NCI-H2227 (cell line): ENCODE measurements around the gene YIPF1.
"Not testable (repeated sequence)": the region's sequence is repeated elsewhere in the genome, so short reads cannot be mapped to it uniquely, and the experiment has no call there.

Source experiments
- DNase-seq: peaks from one replicate; lab custom pipeline; 2025; ENCODE audit not compliant: unreplicated experiment; lab: John Stamatoyannopoulos, UW

The YIPF1 gene

GRCh38 chr1:53895421-53895820, 5.8 kb upstream of the YIPF1 start:
- DNase-seq = no peak

DNA sequence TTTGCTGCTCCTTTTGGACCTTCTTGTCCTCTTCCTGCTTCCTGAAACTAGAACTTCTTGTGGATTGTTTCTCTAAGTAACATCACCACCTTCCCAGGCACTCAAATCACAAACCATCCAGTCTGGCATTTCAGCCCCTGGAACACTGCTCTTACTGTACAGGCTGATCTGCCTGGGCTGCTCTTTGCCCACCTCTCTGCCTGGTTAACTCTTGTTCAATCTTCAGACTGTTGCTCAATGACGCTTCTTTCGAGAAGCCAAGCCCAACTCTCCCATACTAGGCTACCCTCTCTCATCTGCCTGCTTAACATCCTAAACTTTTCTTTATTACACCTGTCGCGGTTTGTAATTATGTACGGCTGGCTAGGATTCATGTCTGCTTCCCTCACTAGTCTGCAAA, 5.0 kb upstream of the YIPF1 start:
- DNase-seq = no peak

GRCh38 chr1:53893999-53894636, 4.5 kb upstream of the YIPF1 start, which contains the start of gene DIO1:
Gene DIO1, plus strand, starts transcription at chr1:53894187. Its CDS starts 24 bp downstream, at chr1:53894211.
- DNase-seq = no peak

GRCh38 chr1:53892911-53893310, 3.3 kb upstream of the YIPF1 start:
- no peak for DNase-seq

- DNase-seq = no peak
Observed at GRCh38 chr1:53891678-53892077, 2.1 kb upstream of the YIPF1 start.

- DNase-seq = no peak
Observed at GRCh38 chr1:53891018-53891417, 1.4 kb upstream of the YIPF1 start.

DNA sequence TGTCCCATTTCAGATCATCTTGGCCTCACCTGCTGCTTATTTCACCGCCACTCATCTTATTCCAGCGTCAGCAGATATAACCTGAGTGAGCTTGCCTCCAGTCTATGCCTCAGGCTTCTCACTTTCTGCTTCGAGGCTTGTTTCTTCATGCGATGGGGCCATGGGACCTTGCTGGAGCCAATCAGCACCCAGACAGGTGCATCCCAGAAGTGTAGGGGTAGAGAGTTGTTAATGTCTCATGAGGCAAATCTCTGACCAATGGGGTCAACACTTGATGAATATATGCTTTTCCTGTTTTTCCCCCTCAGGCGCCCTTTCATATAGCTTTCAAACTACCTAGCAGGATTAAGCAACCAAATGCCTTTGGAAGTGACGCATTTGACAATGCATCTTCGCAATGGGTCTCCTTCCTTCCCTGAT, 935 bp upstream of the YIPF1 start:
- DNase-seq = no peak

GRCh38 chr1:53888681-53889080, 916 bp downstream of the YIPF1 start:
- DNase-seq = no peak

- not testable (repeated sequence) for DNase-seq
Observed at GRCh38 chr1:53883600-53883999, 6.0 kb downstream of the YIPF1 start.

GRCh38 chr1:53881853-53882252, 7.7 kb downstream of the YIPF1 start:
- not testable (repeated sequence) for DNase-seq

DNA sequence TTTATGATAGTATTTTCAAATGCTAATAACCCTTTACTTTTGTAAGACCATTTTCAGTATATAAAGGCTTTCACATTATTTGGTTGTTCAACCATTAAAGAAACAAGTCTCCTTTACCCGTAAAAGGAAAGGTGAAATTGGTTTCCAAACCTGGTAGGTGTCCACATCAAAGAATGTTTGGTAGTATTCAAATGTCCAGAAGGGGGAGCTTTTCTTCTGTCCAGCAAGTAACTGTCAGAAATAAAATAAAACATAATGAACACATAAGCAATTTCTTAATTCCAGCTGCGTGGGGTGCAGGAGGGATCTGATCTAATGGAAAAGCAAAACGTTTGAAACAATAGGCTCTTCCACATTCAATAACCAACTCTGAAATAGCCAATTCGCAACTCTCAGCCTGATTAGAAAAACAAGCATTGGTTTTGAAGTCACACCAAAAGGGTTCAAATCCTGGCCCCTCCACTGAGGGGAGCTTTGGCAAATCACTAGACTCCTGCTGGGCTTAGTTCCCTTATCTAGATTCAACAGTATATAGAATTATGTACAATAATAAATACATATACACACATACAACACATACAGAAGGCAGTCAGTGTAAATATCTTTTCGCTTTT, 11.0 kb downstream of the YIPF1 start:
- peak; percentile 64 for DNase-seq

DNA sequence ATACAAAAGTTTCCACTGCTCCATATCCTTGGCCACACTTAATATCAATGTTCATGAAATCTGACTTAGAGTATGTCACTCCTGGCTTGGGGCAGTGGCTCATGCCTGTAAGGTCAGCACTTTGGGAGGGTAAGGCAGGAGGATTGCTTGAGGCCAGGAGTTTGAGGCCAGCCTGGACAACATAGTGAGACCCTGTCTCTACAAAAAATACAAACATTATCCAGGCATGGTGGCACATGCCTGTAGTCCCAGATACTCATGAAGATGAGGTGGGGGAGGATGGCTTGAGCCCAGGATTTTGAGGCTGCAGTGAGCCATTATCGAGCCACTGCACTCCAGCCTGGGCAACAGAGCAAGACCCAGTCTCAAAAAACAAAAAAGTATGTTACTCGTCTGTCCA, 14.4 kb downstream of the YIPF1 start:
- not testable (repeated sequence) for DNase-seq

DNA sequence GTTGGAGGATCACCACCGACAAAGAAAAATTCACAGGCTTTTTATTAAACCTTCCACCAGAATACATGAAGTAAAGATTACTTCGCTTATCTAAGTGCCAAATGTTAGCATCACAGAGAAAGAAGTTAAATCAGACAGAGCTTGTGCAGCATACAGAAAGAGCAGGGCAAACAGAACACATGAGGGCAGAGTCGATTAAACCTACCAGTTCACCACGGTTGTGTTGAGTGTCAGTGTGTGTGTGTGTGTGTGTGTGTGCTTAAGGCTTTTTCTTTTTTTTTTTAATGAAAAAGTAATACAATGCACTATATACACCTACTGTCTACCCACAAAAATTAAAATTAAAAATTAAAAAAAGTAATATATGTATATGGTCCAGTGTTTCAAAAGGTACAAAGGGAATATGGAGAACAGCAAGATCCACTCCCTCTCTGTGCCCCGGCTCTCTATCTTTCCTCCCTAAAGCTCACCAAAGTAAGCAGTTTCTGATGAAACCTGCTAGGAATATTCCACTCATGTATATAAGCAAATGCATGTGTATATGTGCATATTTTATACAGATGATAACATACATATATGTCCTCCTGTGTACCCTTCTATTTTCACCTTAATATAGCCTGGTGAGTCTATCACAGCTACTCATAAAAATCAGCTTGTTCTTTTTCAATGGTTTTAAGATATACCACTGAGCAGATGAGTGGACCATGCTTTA, 17.7 kb downstream of the YIPF1 start:
- DNase-seq = no peak

- DNase-seq = no peak
Observed at GRCh38 chr1:53871221-53871620, 18.4 kb downstream of the YIPF1 start.

DNA sequence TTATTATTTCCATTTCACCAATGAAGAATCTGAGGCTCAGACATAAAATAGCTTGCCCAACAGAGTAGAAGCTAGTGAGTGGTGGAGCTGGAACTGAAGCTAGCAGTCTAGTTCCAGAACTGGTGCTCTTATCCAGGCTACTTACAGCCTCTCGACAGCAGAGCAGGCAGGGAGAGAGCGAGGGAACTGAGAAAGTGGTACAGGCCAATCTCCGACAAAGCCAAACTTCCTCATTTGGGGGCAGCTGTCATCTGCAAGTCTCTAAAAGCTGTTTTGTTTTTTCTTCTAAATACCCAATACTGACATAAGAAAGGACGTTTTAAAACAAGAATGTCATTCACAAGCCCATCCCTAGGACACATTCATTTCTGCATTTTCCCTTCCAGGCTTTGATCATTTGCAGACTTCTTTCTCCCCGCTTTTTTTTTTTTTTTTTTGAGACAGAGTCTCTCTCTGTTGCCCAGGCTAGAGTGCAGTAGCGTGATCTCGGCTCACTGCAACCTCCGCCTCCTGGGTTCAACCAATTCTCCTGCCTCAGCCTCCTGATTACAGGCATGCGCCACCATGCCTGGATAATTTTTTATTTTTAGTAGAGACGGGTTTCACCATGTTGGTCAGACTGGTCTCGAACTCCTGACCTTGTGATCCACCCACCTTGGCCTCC, 20.0 kb downstream of the YIPF1 start:
- DNase-seq = no peak

GRCh38 chr1:53868565-53868964, 21.0 kb downstream of the YIPF1 start:
- DNase-seq = no peak

GRCh38 chr1:53862507-53862906, 27.1 kb downstream of the YIPF1 start:
- DNase-seq = no peak

DNA sequence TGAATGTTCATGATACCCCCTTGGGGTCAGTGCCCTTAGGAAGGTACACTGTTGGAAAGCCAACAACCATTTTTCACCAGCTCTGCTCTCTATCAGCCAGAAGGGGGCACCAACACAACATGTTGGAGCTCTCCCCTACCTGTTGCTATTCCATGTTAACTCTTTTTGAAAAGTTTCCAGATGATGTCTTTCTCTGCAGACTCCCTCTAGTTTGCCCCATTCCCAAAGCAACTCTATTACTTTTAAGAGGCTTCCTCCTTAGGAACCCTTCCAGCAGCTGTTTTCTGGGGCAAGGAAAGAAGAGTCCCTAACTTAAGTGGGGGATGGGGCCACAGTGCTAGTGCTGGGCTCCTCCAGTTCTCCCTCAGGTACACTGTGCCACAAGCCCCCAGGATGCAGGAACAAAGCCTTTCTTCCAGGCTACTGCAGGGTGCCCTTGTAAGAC, 28.6 kb downstream of the YIPF1 start:
- peak; percentile 60 for DNase-seq

DNA sequence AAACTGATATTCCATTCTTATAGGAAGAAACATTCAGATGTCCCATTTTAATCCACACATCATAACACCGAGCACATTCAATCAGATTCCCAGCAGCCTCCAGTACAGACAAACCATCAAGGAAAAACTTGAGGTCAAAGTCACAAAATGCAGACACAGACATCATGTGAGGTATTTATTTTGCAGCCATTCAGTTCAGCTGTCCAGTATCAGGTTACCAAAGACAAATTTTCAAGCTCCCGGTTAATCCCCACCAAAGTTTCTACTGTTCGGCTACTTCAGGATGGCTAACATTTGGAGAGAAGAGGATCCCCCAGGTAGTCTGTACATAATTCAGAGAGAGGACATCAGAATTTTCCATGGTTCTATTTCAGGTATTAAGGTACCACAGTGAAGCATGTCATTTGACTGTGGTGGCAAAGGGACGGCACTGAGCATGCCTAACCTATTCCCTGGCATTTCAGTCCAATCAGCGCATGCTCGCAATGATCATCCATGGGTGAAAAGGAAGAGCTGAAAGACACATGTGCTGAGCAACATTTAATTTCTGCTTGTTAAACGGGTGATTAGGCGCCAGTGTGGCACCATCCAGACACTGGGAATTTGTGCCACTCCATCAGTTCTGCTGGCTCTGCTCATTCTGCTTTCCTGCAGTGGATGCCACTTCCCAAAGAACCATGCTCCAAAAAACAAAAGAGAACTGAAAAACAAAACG, 37.9 kb downstream of the YIPF1 start:
- DNase-seq = no peak

DNA sequence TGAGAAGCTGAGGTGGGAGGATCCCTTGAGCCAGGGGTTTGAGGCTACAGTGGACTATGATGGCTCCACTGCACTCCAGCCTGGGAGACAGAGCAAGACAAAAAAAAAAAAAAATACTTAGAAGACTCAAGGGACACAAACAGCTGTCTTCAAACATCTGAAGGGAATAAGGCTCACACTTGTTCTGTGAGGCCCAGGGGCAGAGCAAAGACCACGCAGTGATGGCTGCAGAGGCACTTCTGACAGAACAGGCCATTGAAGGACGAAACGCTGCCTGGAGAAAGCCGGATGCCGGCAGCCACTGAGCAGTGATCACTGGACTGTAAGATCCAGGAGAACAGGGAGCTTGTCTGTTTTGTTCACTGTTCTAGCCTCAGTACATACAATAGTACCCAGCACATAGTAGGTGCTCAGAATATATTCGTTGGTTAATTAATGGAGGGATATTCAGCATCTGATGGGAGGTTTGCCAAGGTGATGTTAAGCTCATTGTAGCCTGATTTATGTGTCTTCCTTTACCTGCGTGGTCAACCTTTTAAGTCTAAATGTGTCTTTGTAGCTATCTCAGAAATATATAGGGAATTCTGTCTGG, 39.4 kb downstream of the YIPF1 start:
- no peak for DNase-seq

DNA sequence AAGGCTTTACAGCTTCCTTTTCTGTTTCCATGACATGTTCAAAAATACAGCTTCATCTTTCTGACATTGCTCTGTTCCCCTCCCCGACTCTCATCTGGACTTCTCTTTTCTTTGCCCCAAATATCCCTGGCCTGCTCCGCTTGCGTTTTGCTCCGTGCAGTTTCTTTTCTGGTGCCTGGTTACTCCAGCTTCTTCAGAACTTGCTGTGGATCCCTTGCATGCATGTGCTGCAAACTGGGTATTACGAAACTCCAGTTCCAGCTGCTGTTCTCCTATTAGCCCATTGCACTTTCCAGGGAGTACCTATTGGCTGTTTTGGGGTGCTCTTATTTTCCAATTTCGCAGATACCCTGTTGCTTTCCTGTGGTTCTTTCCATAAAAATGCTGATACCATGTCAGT, 41.6 kb downstream of the YIPF1 start:
- DNase-seq = no peak
